ENCODE results near the gene GJD3.
"Not testable (repeated sequence)": the region's sequence is repeated elsewhere in the genome, so short reads cannot be mapped to it uniquely, and the experiment has no call there.

The GJD3 gene

GRCh38 chr17:40411821-40412220 is 47.3 kb upstream of the GJD3 start:
- TF ChIP-seq CTCF (IDR thresholded peaks at IDR 0.05; ENCODE audit: low read length) (no peak), EZH2phosphoT487 (IDR thresholded peaks at IDR 0.05; ENCODE audit: low read length) (no peak), EZH2 (optimal IDR thresholded peaks at IDR 0.05; ENCODE audit: low read depth, low read length) (no peak)
- H3K27ac ChIP-seq (ENCODE audit: low read length): no peak overlapping the region
- peaks cover 19% of the 10 kb centered on the region for H3K36me3 ChIP-seq (replicated peaks; ENCODE audit: insufficient read depth, low read length)
- no peak for DNase-seq
- H3K4me3 ChIP-seq (ENCODE audit: low read length): no peak overlapping the region
- no peaks in the 10 kb centered on the region for H3K9me2 ChIP-seq (replicated peaks; ENCODE audit: insufficient read depth, low read length)
- H3F3A ChIP-seq (ENCODE audit: insufficient read depth, low read length): peaks cover 8% of the 10 kb centered on the region; the same call in 1 of the 2 replicates
- no peak overlapping the region for H3K4me2 ChIP-seq (ENCODE audit: low read depth, low read length)
- H4K20me1 ChIP-seq (ENCODE audit: insufficient read depth, low read length): no peaks in the 10 kb centered on the region
- H3K4me1 ChIP-seq (ENCODE audit: low read length): peaks cover 12% of the 10 kb centered on the region; the same call in 1 of the 2 replicates
- H3K27me3 ChIP-seq (replicated peaks; ENCODE audit: insufficient read depth, low read length): no peaks in the 10 kb centered on the region
- H2AFZ ChIP-seq (ENCODE audit: low read length): no peak overlapping the region
- peaks cover 59% of the 10 kb centered on the region for H3K79me2 ChIP-seq (ENCODE audit: low read length)
- no peak overlapping the region for H3K9ac ChIP-seq (ENCODE audit: low read length)
- H3K9me3 ChIP-seq (replicated peaks; ENCODE audit: insufficient read depth, low read length): no peaks in the 10 kb centered on the region

- Histone ChIP-seq H3K4me2 (ENCODE audit: low read depth, low read length) (no peak overlapping the region), H2AFZ (ENCODE audit: low read length) (no peak overlapping the region), H3K79me2 (ENCODE audit: low read length) (peaks cover 42% of the 10 kb centered on the region), H3K36me3 (replicated peaks; ENCODE audit: insufficient read depth, low read length) (peaks cover 29% of the 10 kb centered on the region), H3K4me3 (ENCODE audit: low read length) (no peak overlapping the region), H4K20me1 (ENCODE audit: insufficient read depth, low read length) (no peaks in the 10 kb centered on the region), H3F3A (ENCODE audit: insufficient read depth, low read length) (peaks cover 8% of the 10 kb centered on the region; the same call in 1 of the 2 replicates), H3K9me2 (replicated peaks; ENCODE audit: insufficient read depth, low read length) (no peaks in the 10 kb centered on the region), H3K27me3 (replicated peaks; ENCODE audit: insufficient read depth, low read length) (no peaks in the 10 kb centered on the region), H3K9ac (ENCODE audit: low read length) (no peak overlapping the region), H3K9me3 (replicated peaks; ENCODE audit: insufficient read depth, low read length) (no peaks in the 10 kb centered on the region), H3K4me1 (ENCODE audit: low read length) (no peaks in the 10 kb centered on the region), H3K27ac (ENCODE audit: low read length) (no peak overlapping the region)
- TF ChIP-seq EZH2phosphoT487 (IDR thresholded peaks at IDR 0.05; ENCODE audit: low read length): no peak
- no peak for TF ChIP-seq EZH2 (optimal IDR thresholded peaks at IDR 0.05; ENCODE audit: low read depth, low read length)
- no peak for TF ChIP-seq CTCF (IDR thresholded peaks at IDR 0.05; ENCODE audit: low read length)
- no peak for DNase-seq
Measured at GRCh38 chr17:40410082-40410481, 45.5 kb upstream of the GJD3 start.

- H2AFZ ChIP-seq (ENCODE audit: low read length); H3K9me2 ChIP-seq (replicated peaks; ENCODE audit: insufficient read depth, low read length); H3K4me2 ChIP-seq (ENCODE audit: low read depth, low read length); H4K20me1 ChIP-seq (ENCODE audit: insufficient read depth, low read length); H3K4me3 ChIP-seq (ENCODE audit: low read length); H3K9me3 ChIP-seq (replicated peaks; ENCODE audit: insufficient read depth, low read length); H3K27me3 ChIP-seq (replicated peaks; ENCODE audit: insufficient read depth, low read length); H3K4me1 ChIP-seq (ENCODE audit: low read length); H3F3A ChIP-seq (ENCODE audit: insufficient read depth, low read length); DNase-seq; H3K9ac ChIP-seq (ENCODE audit: low read length); H3K27ac ChIP-seq (ENCODE audit: low read length): not testable (repeated sequence)
- Histone ChIP-seq H3K36me3 (replicated peaks; ENCODE audit: insufficient read depth, low read length) (peaks cover 29% of the 10 kb centered on the region), H3K79me2 (ENCODE audit: low read length) (peaks cover 41% of the 10 kb centered on the region)
Measured at GRCh38 chr17:40409540-40409939, 45.0 kb upstream of the GJD3 start.

GRCh38 chr17:40407460-40407859 is 42.9 kb upstream of the GJD3 start:
- Histone ChIP-seq H3K4me3 (ENCODE audit: low read length) (no peak overlapping the region), H3K4me2 (ENCODE audit: low read depth, low read length) (no peak overlapping the region), H3K27me3 (replicated peaks; ENCODE audit: insufficient read depth, low read length) (no peaks in the 10 kb centered on the region), H3K9me2 (replicated peaks; ENCODE audit: insufficient read depth, low read length) (no peaks in the 10 kb centered on the region), H3F3A (ENCODE audit: insufficient read depth, low read length) (peaks cover 8% of the 10 kb centered on the region; the same call in 1 of the 2 replicates), H3K27ac (ENCODE audit: low read length) (no peak overlapping the region), H3K9me3 (replicated peaks; ENCODE audit: insufficient read depth, low read length) (no peaks in the 10 kb centered on the region), H3K9ac (ENCODE audit: low read length) (no peak overlapping the region), H2AFZ (ENCODE audit: low read length) (no peak overlapping the region), H3K4me1 (ENCODE audit: low read length) (no peaks in the 10 kb centered on the region), H4K20me1 (ENCODE audit: insufficient read depth, low read length) (no peaks in the 10 kb centered on the region), H3K79me2 (ENCODE audit: low read length) (peaks cover 27% of the 10 kb centered on the region), H3K36me3 (replicated peaks; ENCODE audit: insufficient read depth, low read length) (peaks cover 40% of the 10 kb centered on the region)
- TF ChIP-seq EZH2phosphoT487 (IDR thresholded peaks at IDR 0.05; ENCODE audit: low read length) (no peak), CTCF (IDR thresholded peaks at IDR 0.05; ENCODE audit: low read length) (no peak), EZH2 (optimal IDR thresholded peaks at IDR 0.05; ENCODE audit: low read depth, low read length) (no peak)
- DNase-seq: no peak

Measured in MM.1S (cell line).